ENCODE measurements around the gene LHFPL4. TPM values are rescaled to one million over a fixed set of nuclear protein-coding genes. Genes with fewer than 3 reads are reported as not detected.
A peak's percentile ranks its signal among the peaks of the same experiment; 100 is the strongest.
"Not testable (repeated sequence)": the region's sequence is repeated elsewhere in the genome, so short reads cannot be mapped to it uniquely, and the experiment has no call there.

LHFPL4 gene
- total and polyA plus RNA-seq, 9 of the 15 experiments (the other 6 are each of a cell fraction or from before 2014, with no cell fraction given): not detected

- no peak for TF ChIP-seq ATF1 (CRISPR knock-in tag; IDR thresholded peaks at IDR 0.05)
- 0 out of 2 replicates have a peak, but pooled peaks have one; percentile 19 for TF ChIP-seq ATF1 (tag; IDR thresholded peaks at IDR 0.05)
- no peak for TF ChIP-seq FOXA3 (CRISPR knock-in tag; conservative IDR thresholded peaks at IDR 0.05 in 1 of 2, IDR thresholded peaks at IDR 0.05 in 1 of 2)
- no peak for TF ChIP-seq ZNF696 (CRISPR knock-in tag; conservative IDR thresholded peaks at IDR 0.05)
- TF ChIP-seq CREM (IDR thresholded peaks at IDR 0.05; ENCODE audit: low read depth): peak; percentile 68
- TF ChIP-seq MXI1 (IDR thresholded peaks at IDR 0.05; ENCODE audit: low read depth, low read length): no peak
- no peak for TF ChIP-seq PBX2 (CRISPR knock-in tag; IDR thresholded peaks at IDR 0.05; ENCODE audit: low read depth)
- TF ChIP-seq PBX2 (tag; conservative IDR thresholded peaks at IDR 0.05; ENCODE audit: low read depth): no peak
- no peak for TF ChIP-seq ZNF644 (tag; IDR thresholded peaks at IDR 0.05; ENCODE audit: low read depth)
- no peak for TF ChIP-seq TCF7L2 (IDR thresholded peaks at IDR 0.05; ENCODE audit: low read depth, low read length)
- TF ChIP-seq ESRRB (CRISPR knock-in tag; IDR thresholded peaks at IDR 0.05; ENCODE audit: borderline replicate concordance): no peak
- TF ChIP-seq ZNF830 (CRISPR knock-in tag; IDR thresholded peaks at IDR 0.05): no peak
Measured at GRCh38 chr3:9496893-9497292, 56.7 kb downstream of the LHFPL4 start (continued).

GRCh38 chr3:9494036-9494435 lies 59.6 kb downstream of the LHFPL4 start:
- H4K20me1 ChIP-seq (replicated peaks; ENCODE audit: control insufficient read depth, insufficient read depth, low read length); H2AFZ ChIP-seq (ENCODE audit: low read depth, low read length); H3K27ac ChIP-seq (ENCODE audit: extremely low read depth, low read depth, low read length); intact Hi-C loops (cut with micrococcal nuclease); ATAC-seq; H3K9ac ChIP-seq (ENCODE audit: insufficient read depth in 1 of 2, low read depth in 2 of 2, low read length in 2 of 2); H3K4me2 ChIP-seq (ENCODE audit: insufficient read depth, low read length); H3K4me3 ChIP-seq; H3K27me3 ChIP-seq (ENCODE audit: control insufficient read depth in 2 of 2, insufficient read depth in 2 of 2, low read length in 2 of 2); DNase-seq (ENCODE audit: extremely low read depth in 1 of 4, low spot score in 3 of 4); FAIRE-seq; H3K36me3 ChIP-seq (ENCODE audit: control insufficient read depth, insufficient read depth, low read length); H3K4me1 ChIP-seq (replicated peaks in 1 of 2; ENCODE audit: control insufficient read depth in 2 of 2, insufficient read depth in 2 of 2, low read length in 2 of 2); H3K9me1 ChIP-seq (ENCODE audit: control insufficient read depth, insufficient read depth, low read length); CTCF ChIA-PET (ENCODE audit: low intra/inter-chr PET ratio); H3K79me2 ChIP-seq (ENCODE audit: control insufficient read depth, insufficient read depth, low read length); H3K9me3 ChIP-seq (replicated peaks; ENCODE audit: control insufficient read depth, insufficient read depth, low read depth, low read length); BruUV-seq (replicated peaks): not testable (repeated sequence)
- POLR2A ChIA-PET: interaction anchor here (0.6 kb wide), 1 partner anchor 31 kb away, joined by 4 read pairs; no protein-coding TSS in a partner anchor
- WGBS (ENCODE audit: insufficient coverage, low coverage, missing lambda C conversion rate): 40% methylated on average over 15 of the region's 15 CpGs
- in situ Hi-C loops (cut with MboI): loop anchor here (10.0 kb wide), 1 partner anchor 519 kb away; no protein-coding TSS in a partner anchor

All from K562 (cell line).